Endothelial cell (in vitro differentiated cells): ENCODE results near the gene ARSG. TPM values are rescaled to one million over a fixed set of nuclear protein-coding genes. Genes with fewer than 3 reads are reported as not detected.

Source experiments
- DNase-seq: peaks from one replicate; pipeline ENCODE4 v3.0.0; 2021; ENCODE audit warnings: low spot score
- H3K27ac Mint-ChIP-seq: one replicate; pipeline ENCODE4 v1.8.0; 2021; ENCODE audit warnings: mixed read lengths, inconsistent platforms; ENCODE audit not compliant: unreplicated experiment
- H3K27me3 Mint-ChIP-seq: one replicate; pipeline ENCODE4 v1.8.0; 2021; ENCODE audit warnings: mild to moderate bottlenecking, moderate library complexity, mixed read lengths, inconsistent platforms; ENCODE audit not compliant: unreplicated experiment
- H3K36me3 Mint-ChIP-seq: one replicate; pipeline ENCODE4 v1.8.0; 2021; ENCODE audit warnings: mild to moderate bottlenecking, low read depth, mixed read lengths, inconsistent platforms; ENCODE audit not compliant: unreplicated experiment
- H3K4me1 Mint-ChIP-seq: one replicate; pipeline ENCODE4 v1.8.0; 2021; ENCODE audit warnings: mild to moderate bottlenecking, mixed read lengths, inconsistent platforms; ENCODE audit not compliant: unreplicated experiment
- H3K4me3 Mint-ChIP-seq: one replicate; pipeline ENCODE4 v1.8.0; 2021; ENCODE audit warnings: mild to moderate bottlenecking, mixed read lengths, inconsistent platforms; ENCODE audit not compliant: unreplicated experiment
- H3K9me3 Mint-ChIP-seq: one replicate; pipeline ENCODE4 v1.8.0; 2021; ENCODE audit warnings: mixed read lengths, inconsistent platforms; ENCODE audit not compliant: unreplicated experiment
- total RNA-seq: library from RNA; stranded (reverse); fragmentation: NEBNext Ultra II Directional; extraction: Animal tissue kit (Norgen Biotek cat#: 25700); gene quantifications from one replicate; pipeline ENCODE4 v1.2.1, GENCODE V29; 2021; ENCODE audit not compliant: unreplicated experiment
- TF ChIP-seq, protein P1 (sequence below): fragments of 200-600 bp; sonication (generic); IDR thresholded peaks from one replicate; pipeline ENCODE4 v1.5.0; 2021; ENCODE audit warnings: antibody characterized with exemption; ENCODE audit not compliant: unreplicated experiment

The ARSG gene
- total RNA-seq, 1 donor from 2014 or later, result 9.8 TPM

DNA sequence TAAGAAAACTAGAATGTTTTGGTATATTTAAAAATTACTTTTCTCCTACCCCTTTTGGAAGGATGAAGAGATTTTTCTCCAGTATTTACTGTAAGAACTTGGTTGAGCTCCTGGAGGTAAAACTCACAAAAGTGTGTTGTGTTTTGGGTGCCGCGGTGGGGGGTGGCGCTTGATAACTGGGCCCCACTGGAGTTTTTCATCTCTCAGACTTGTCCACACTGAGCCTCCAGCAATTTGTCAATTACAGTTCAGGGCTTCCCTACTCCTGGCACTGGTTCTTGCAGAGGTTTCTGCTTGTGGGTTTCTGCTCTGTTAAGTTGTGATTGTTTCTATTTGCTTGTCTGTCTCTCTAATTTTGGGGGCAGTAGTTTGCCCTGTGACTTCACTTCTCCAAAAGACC is 126.0 kb downstream of the ARSG start:
- H3K27me3 Mint-ChIP-seq, result peaks cover 7% of the 10 kb centered on the region
- no peak for DNase-seq
- no peaks in the 10 kb centered on the region for H3K9me3 Mint-ChIP-seq
- no peaks in the 10 kb centered on the region for H3K4me1 Mint-ChIP-seq
- H3K4me3 Mint-ChIP-seq, result no peak overlapping the region
- peaks cover 53% of the 10 kb centered on the region for H3K36me3 Mint-ChIP-seq
- TF ChIP-seq, protein P1, sequence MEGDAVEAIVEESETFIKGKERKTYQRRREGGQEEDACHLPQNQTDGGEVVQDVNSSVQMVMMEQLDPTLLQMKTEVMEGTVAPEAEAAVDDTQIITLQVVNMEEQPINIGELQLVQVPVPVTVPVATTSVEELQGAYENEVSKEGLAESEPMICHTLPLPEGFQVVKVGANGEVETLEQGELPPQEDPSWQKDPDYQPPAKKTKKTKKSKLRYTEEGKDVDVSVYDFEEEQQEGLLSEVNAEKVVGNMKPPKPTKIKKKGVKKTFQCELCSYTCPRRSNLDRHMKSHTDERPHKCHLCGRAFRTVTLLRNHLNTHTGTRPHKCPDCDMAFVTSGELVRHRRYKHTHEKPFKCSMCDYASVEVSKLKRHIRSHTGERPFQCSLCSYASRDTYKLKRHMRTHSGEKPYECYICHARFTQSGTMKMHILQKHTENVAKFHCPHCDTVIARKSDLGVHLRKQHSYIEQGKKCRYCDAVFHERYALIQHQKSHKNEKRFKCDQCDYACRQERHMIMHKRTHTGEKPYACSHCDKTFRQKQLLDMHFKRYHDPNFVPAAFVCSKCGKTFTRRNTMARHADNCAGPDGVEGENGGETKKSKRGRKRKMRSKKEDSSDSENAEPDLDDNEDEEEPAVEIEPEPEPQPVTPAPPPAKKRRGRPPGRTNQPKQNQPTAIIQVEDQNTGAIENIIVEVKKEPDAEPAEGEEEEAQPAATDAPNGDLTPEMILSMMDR, result no peak
- no peak overlapping the region for H3K27ac Mint-ChIP-seq

DNA sequence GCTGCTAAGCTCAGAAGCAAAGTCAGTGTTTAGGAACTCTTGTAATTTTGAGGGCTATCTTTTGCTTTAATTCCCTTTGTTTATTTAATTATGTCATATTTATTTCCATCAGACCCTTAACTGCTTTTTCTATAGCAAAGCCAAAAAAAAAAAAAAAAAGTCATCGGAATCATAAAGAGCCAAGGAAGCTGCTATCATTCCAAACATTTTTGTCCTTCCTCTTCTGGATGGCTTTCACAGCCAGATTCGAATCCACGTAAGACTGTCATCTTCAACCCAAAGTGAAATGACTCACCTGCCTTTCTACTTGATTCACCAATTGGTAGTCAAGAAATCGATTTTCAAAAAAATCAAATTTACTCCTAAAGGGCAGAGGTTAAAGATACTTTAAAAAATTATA is 127.6 kb downstream of the ARSG start:
- Mint-ChIP-seq H3K27ac (no peak overlapping the region), H3K36me3 (peaks cover 61% of the 10 kb centered on the region), H3K27me3 (peaks cover 7% of the 10 kb centered on the region), H3K4me1 (no peaks in the 10 kb centered on the region), H3K4me3 (no peak overlapping the region), H3K9me3 (no peaks in the 10 kb centered on the region)
- TF ChIP-seq, protein P1, result no peak
- no peak for DNase-seq

DNA sequence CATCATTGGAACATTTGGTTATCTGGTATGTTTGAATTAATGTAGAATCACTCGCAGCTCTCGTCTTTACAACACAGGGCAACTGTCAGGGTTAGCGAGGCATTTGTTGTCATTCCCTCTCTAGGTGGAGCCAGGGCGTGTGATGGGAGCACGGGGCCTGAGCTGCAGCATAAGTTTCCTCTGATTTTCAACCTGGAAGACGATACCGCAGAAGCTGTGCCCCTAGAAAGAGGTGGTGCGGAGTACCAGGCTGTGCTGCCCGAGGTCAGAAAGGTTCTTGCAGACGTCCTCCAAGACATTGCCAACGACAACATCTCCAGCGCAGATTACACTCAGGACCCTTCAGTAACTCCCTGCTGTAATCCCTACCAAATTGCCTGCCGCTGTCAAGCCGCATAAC is 128.8 kb downstream of the ARSG start:
- H3K9me3 Mint-ChIP-seq, result no peaks in the 10 kb centered on the region
- H3K4me1 Mint-ChIP-seq, result no peaks in the 10 kb centered on the region
- DNase-seq, result no peak
- H3K27ac Mint-ChIP-seq, result peak overlapping the region; percentile 13
- peaks cover 49% of the 10 kb centered on the region for H3K36me3 Mint-ChIP-seq
- H3K27me3 Mint-ChIP-seq, result peaks cover 7% of the 10 kb centered on the region
- peak overlapping the region; percentile 37 for H3K4me3 Mint-ChIP-seq
- TF ChIP-seq, protein P1, result no peak

DNA sequence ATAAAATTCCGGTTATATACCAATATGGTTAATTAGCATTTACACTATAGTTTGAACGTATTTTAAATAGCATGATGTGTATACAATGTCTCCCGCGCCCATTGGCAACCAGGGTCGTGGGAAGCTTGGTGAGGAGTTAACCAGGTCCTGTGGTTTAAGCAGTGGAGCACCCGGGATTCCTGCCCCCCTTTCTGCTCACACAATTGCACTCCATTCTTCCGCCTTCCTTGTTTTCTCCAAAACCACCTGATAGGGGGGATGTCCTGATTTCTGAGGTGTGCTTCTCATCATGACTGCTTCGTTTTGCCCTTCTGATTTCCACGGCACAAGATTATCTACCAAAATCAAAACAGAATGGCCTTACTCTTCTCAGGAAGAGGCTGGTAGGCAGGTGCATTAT is 130.2 kb downstream of the ARSG start:
- TF ChIP-seq, protein P1, result no peak
- H3K4me1 Mint-ChIP-seq, result no peaks in the 10 kb centered on the region
- peaks cover 43% of the 10 kb centered on the region for H3K36me3 Mint-ChIP-seq
- H3K4me3 Mint-ChIP-seq, result peak overlapping the region; percentile 80
- no peaks in the 10 kb centered on the region for H3K9me3 Mint-ChIP-seq
- no peak for DNase-seq
- H3K27ac Mint-ChIP-seq, result no peak overlapping the region
- H3K27me3 Mint-ChIP-seq, result peaks cover 7% of the 10 kb centered on the region

DNA sequence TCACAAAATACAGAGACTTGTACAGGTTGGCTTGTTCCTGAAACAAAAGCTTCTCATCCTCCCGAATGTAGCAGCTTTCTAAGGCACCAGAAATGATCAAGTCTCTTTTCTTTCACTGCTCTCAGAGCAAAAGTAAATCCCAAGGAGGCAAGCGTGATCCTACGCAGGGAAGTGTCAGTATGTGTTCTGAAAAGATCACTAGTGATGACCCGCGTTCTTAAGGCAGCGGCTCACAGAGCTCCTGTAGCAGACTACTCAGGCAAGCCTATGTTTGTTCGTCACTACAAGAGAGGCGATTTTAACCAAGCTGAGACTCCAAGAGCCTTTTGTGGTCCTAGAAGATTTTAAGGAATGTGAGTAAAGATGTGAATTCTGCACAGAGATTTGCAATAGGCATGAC is 131.5 kb downstream of the ARSG start:
- H3K27me3 Mint-ChIP-seq, result peaks cover 7% of the 10 kb centered on the region
- TF ChIP-seq, protein P1, result no peak
- H3K36me3 Mint-ChIP-seq, result peaks cover 49% of the 10 kb centered on the region
- H3K9me3 Mint-ChIP-seq, result no peaks in the 10 kb centered on the region
- no peak overlapping the region for H3K27ac Mint-ChIP-seq
- H3K4me3 Mint-ChIP-seq, result no peak overlapping the region
- no peaks in the 10 kb centered on the region for H3K4me1 Mint-ChIP-seq
- no peak for DNase-seq
